OCI-LY7 (cell line): Measurements from ENCODE around the gene PSMG3.

Experiments used
- CTCF ChIP-seq: fragments of 200-600 bp; sonication (generic); conservative IDR thresholded peaks from 2 replicates; pipeline ENCODE4 v1.5.1; 2014; ENCODE audit warnings: mild to moderate bottlenecking, antibody characterized with exemption, low read length, moderate library complexity, mixed read lengths
- EZH2phosphoT487 ChIP-seq: fragments of 200-600 bp; sonication (generic); IDR thresholded peaks from 2 replicates; pipeline ENCODE4 v1.6.1; 2018; ENCODE audit warnings: low read depth, borderline replicate concordance, mild to moderate bottlenecking, mixed run types, antibody characterized with exemption, low read length, moderate library complexity, mixed read lengths

DNA sequence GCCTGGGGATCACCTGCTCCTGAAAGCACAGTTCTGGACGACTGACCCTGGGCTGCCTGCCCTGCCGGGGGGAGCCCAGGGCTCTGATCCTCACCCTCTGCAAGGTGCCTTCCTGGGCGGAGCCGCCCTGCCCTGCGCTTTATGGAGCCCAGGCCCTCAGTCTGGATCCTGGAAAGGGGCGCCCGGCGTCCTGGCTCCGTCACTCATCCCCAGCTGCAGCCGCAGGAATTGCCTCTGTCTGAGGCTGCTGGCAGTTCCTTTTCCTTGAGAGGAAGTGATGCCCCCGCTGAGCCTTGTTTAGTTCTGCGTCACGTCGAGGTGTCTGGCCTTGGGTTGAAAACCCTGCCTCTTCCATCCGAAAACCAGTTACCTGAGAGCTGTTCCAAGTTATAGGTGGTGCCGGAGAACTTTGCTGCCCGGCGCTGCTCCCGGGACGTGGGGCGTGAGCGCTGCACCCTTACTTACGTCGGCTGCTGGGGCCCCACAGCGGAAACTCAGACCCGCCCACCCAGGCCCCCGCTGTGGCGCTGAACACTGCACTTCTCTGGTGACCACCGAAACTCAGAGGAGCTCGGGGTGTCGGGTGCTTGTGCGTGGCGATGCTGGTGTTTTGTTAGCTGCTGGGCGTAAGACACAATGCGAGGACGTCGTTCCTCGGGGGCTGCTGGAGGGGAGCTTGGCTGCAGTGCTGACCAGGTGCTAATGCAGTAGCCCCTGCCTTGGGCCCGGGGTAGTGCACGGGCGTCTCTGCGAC, 34.0 kb downstream of the PSMG3 start:
- TF ChIP-seq CTCF = no peak
- TF ChIP-seq EZH2phosphoT487 = no peak
